GM19372 (cell line): Measurements from ENCODE around the gene GAGE13.
"Not testable (repeated sequence)": the region's sequence is repeated elsewhere in the genome, so short reads cannot be mapped to it uniquely, and the experiment has no call there.

Experiments used
- ATAC-seq: cut with Tn5 transposase; IDR thresholded peaks from one replicate; pipeline ENCODE4 v1.9.1; 2021; ENCODE audit warnings: mild to moderate bottlenecking, low read depth, moderate library complexity; ENCODE audit not compliant: unreplicated experiment

The GAGE13 gene

GRCh38 chrX:49331282-49331681 is at the start of gene GAGE13:
Gene GAGE13, plus strand, starts transcription at chrX:49331582. Its CDS starts 1,156 bp downstream, at chrX:49332738.
- ATAC-seq = not testable (repeated sequence)

- ATAC-seq = no peak
Measured at GRCh38 chrX:49282647-49283011, 48.8 kb upstream of the GAGE13 start.

GRCh38 chrX:49284212-49284611 is 47.2 kb upstream of the GAGE13 start:
- ATAC-seq = no peak

- no peak for ATAC-seq
Measured at GRCh38 chrX:49286136-49286535, 45.2 kb upstream of the GAGE13 start.

GRCh38 chrX:49286581-49286980 is 44.8 kb upstream of the GAGE13 start:
- no peak for ATAC-seq

GRCh38 chrX:49287665-49288064 is 43.7 kb upstream of the GAGE13 start:
- no peak for ATAC-seq

- ATAC-seq = no peak
Measured at GRCh38 chrX:49290215-49290614, 41.2 kb upstream of the GAGE13 start.

- ATAC-seq = no peak
Measured at GRCh38 chrX:49291615-49292337, 39.6 kb upstream of the GAGE13 start.

GRCh38 chrX:49292400-49293362 is 38.7 kb upstream of the GAGE13 start:
- ATAC-seq = no peak

- ATAC-seq = not testable (repeated sequence)
Measured at GRCh38 chrX:49299293-49299692, 32.1 kb upstream of the GAGE13 start.

- ATAC-seq = no peak
Measured at GRCh38 chrX:49300703-49301102, 30.7 kb upstream of the GAGE13 start.

- no peak for ATAC-seq
Measured at GRCh38 chrX:49303346-49303745, 28.0 kb upstream of the GAGE13 start, which contains the start of gene GAGE10. Gene GAGE10, plus strand, starts transcription at chrX:49303646. Its CDS starts 1,214 bp downstream, at chrX:49304860.

GRCh38 chrX:49307775-49308174 is 23.6 kb upstream of the GAGE13 start:
- not testable (repeated sequence) for ATAC-seq

GRCh38 chrX:49308604-49309269 is 22.6 kb upstream of the GAGE13 start:
- ATAC-seq = no peak

GRCh38 chrX:49309401-49309981 is 21.9 kb upstream of the GAGE13 start:
- no peak for ATAC-seq

- ATAC-seq = no peak
Measured at GRCh38 chrX:49310371-49310770, 21.0 kb upstream of the GAGE13 start.

GRCh38 chrX:49312176-49312575 is 19.2 kb upstream of the GAGE13 start:
- no peak for ATAC-seq

- ATAC-seq = no peak
Measured at GRCh38 chrX:49316085-49316484, 15.3 kb upstream of the GAGE13 start.

GRCh38 chrX:49321737-49322136 is 9.6 kb upstream of the GAGE13 start, which contains the start of gene GAGE12J:
Gene GAGE12J, plus strand, starts transcription at chrX:49322037. Its CDS starts 1,157 bp downstream, at chrX:49323194.
- ATAC-seq = not testable (repeated sequence)

GRCh38 chrX:49322266-49322665 is 9.1 kb upstream of the GAGE13 start:
- ATAC-seq = not testable (repeated sequence)
